ENCODE data around the gene DPP9. TPM values are rescaled to one million over a fixed set of nuclear protein-coding genes. Genes with fewer than 3 reads are reported as not detected.

The DPP9 gene
- total and polyA plus RNA-seq, 2 of the 13 experiments (the other 11 are each of a cell fraction or from before 2014, with no cell fraction given) = 8.4 to 25.8 TPM

DNA sequence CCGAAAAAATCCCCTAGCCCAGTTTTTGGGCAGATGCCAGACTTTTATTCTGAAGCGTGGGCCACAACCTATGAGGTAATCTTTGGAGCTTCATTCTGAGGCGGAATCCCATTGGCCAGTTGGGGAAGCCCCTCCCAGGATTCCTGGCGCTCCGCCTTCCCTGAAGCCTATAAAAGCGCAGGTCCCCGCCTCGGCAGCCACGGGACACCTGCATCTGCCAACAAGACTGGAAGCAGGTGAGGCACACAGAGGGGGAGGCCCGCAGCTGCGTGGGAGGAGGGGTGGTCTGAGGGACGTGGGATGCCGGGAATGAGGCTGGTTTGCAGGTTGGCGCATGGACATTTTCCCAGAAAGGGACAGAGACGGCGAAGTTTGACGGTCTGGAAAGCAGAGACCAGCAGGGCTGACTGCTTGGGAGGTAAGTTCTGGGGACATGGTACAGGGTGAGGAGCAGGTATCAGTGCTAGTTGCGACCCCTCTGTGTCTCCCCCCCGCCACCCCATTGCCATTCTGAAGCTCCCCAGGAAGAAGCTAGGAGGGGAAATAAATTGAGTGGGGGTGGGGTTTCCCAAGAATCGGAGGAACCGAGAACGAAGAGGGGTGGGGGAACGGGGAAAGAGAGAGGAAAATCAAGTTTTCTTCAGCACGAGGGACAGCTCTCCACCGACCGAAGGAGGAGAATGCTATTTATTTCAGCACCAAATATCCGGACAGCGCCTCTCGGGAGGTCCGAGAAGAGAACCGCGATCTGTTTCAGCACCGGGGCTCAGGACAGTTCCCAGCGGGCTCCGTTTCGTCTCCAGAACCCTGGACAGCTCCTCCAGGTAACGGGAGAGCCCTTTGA is 45.5 kb upstream of the DPP9 start (continued):
- TF ChIP-seq, protein P1, sequence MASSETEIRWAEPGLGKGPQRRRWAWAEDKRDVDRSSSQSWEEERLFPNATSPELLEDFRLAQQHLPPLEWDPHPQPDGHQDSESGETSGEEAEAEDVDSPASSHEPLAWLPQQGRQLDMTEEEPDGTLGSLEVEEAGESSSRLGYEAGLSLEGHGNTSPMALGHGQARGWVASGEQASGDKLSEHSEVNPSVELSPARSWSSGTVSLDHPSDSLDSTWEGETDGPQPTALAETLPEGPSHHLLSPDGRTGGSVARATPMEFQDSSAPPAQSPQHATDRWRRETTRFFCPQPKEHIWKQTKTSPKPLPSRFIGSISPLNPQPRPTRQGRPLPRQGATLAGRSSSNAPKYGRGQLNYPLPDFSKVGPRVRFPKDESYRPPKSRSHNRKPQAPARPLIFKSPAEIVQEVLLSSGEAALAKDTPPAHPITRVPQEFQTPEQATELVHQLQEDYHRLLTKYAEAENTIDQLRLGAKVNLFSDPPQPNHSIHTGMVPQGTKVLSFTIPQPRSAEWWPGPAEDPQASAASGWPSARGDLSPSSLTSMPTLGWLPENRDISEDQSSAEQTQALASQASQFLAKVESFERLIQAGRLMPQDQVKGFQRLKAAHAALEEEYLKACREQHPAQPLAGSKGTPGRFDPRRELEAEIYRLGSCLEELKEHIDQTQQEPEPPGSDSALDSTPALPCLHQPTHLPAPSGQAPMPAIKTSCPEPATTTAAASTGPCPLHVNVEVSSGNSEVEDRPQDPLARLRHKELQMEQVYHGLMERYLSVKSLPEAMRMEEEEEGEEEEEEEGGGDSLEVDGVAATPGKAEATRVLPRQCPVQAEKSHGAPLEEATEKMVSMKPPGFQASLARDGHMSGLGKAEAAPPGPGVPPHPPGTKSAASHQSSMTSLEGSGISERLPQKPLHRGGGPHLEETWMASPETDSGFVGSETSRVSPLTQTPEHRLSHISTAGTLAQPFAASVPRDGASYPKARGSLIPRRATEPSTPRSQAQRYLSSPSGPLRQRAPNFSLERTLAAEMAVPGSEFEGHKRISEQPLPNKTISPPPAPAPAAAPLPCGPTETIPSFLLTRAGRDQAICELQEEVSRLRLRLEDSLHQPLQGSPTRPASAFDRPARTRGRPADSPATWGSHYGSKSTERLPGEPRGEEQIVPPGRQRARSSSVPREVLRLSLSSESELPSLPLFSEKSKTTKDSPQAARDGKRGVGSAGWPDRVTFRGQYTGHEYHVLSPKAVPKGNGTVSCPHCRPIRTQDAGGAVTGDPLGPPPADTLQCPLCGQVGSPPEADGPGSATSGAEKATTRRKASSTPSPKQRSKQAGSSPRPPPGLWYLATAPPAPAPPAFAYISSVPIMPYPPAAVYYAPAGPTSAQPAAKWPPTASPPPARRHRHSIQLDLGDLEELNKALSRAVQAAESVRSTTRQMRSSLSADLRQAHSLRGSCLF (CRISPR knock-in tag; IDR thresholded peaks at IDR 0.05; ENCODE audit: borderline replicate concordance) = peak; percentile 100
- TF ChIP-seq NR3C1 (CRISPR knock-in tag; IDR thresholded peaks at IDR 0.05) (peak; percentile 99), SRSF9 (IDR thresholded peaks at IDR 0.05; ENCODE audit: borderline replicate concordance, insufficient read depth, low read depth, low read length, poor library complexity, severe bottlenecking) (no peak), ZNF563 (CRISPR knock-in tag; IDR thresholded peaks at IDR 0.05) (peak; percentile 100), ZNF644 (CRISPR knock-in tag; IDR thresholded peaks at IDR 0.05; ENCODE audit: low read depth) (peak; percentile 97), BCL6 (CRISPR knock-in tag; IDR thresholded peaks at IDR 0.05) (peak; percentile 96), RFXANK (CRISPR knock-in tag; IDR thresholded peaks at IDR 0.05) (peak; percentile 99), ZNF567 (CRISPR knock-in tag; IDR thresholded peaks at IDR 0.05; ENCODE audit: borderline replicate concordance) (peak; percentile 100), ZNF746 (CRISPR knock-in tag; IDR thresholded peaks at IDR 0.05) (peak; percentile 100), ZNF256 (CRISPR knock-in tag; conservative IDR thresholded peaks at IDR 0.05) (peak; percentile 100), ZNF253 (CRISPR knock-in tag; IDR thresholded peaks at IDR 0.05; ENCODE audit: borderline replicate concordance) (peak; percentile 100), TOPORS (CRISPR knock-in tag; IDR thresholded peaks at IDR 0.05) (peak; percentile 100), U2AF1 (optimal IDR thresholded peaks at IDR 0.05; ENCODE audit: low read depth, low read length) (peak; percentile 67), ZNF773 (CRISPR knock-in tag; IDR thresholded peaks at IDR 0.05; ENCODE audit: borderline replicate concordance) (peak; percentile 100), ZNF484 (CRISPR knock-in tag; IDR thresholded peaks at IDR 0.05; ENCODE audit: borderline replicate concordance, low read depth) (peak; percentile 99; the same call in 1 of the 2 replicates), PHF5A (CRISPR knock-in tag; IDR thresholded peaks at IDR 0.05; ENCODE audit: low read depth, unreplicated experiment) (peak; percentile 100), SOX6 (IDR thresholded peaks at IDR 0.05) (no peak), SOX6 (CRISPR knock-in tag; IDR thresholded peaks at IDR 0.05) (peak; percentile 90)
- TF ChIP-seq, protein P2, sequence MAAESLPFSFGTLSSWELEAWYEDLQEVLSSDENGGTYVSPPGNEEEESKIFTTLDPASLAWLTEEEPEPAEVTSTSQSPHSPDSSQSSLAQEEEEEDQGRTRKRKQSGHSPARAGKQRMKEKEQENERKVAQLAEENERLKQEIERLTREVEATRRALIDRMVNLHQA (CRISPR knock-in tag; IDR thresholded peaks at IDR 0.05) = peak; percentile 97
- TF ChIP-seq, protein P3, sequence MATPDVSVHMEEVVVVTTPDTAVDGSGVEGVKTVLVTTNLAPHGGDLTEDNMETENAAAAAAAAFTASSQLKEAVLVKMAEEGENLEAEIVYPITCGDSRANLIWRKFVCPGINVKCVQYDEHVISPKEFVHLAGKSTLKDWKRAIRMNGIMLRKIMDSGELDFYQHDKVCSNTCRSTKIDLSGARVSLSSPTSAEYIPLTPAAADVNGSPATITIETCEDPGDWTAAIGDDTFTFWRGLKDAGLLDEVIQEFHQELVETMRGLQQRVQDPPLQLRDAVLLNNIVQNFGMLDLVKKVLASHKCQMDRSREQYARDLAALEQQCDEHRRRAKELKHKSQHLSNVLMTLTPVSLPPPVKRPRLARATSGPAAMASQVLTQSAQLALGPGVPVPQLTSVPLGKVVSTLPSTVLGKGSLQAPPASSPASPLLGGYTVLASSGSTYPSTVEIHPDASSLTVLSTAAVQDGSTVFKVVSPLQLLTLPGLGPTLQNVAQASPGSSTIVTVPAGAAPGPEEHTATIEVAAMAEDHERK (CRISPR knock-in tag; IDR thresholded peaks at IDR 0.05; ENCODE audit: low read depth) = peak; percentile 80
